Smooth muscle cell (in vitro differentiated cells): Measurements from ENCODE around the gene SHKBP1. TPM values are rescaled to one million over a fixed set of nuclear protein-coding genes. Genes with fewer than 3 reads are reported as not detected.
"Not testable (repeated sequence)": the region's sequence is repeated elsewhere in the genome, so short reads cannot be mapped to it uniquely, and the experiment has no call there.

Experiments used
- DNase-seq: peaks from one replicate; lab custom pipeline; 2025; ENCODE audit not compliant: unreplicated experiment; lab: John Stamatoyannopoulos, UW
- H2AFZ ChIP-seq: fragments of 200-600 bp; sonication (generic); 2 replicates; pipeline ENCODE4 v1.6.0; 2016; ENCODE audit warnings: antibody characterized with exemption, low read depth, mild to moderate bottlenecking
- H3F3A ChIP-seq: fragments of 200-600 bp; sonication (generic); 2 replicates; pipeline ENCODE4 v1.6.0; 2017; ENCODE audit warnings: antibody characterized with exemption, low read depth
- H3K27ac ChIP-seq: fragments of 200-600 bp; sonication (generic); 2 replicates; pipeline ENCODE4 v1.5.1; 2016; ENCODE audit warnings: low read depth, mild to moderate bottlenecking
- H3K27me3 ChIP-seq: fragments of 200-600 bp; sonication (generic); 2 replicates; pipeline ENCODE4 v1.6.1; 2016; ENCODE audit warnings: low read depth, mild to moderate bottlenecking
- H3K36me3 ChIP-seq: fragments of 200-600 bp; sonication (generic); 2 replicates; pipeline ENCODE4 v1.5.1; 2016; ENCODE audit warnings: low read depth
- H3K4me1 ChIP-seq: fragments of 200-600 bp; sonication (generic); 2 replicates; pipeline ENCODE4 v1.5.1; 2016; ENCODE audit warnings: low read depth
- H3K4me2 ChIP-seq: fragments of 200-600 bp; sonication (generic); 2 replicates; pipeline ENCODE4 v1.6.0; 2016; ENCODE audit warnings: mild to moderate bottlenecking
- H3K4me3 ChIP-seq: fragments of 200-600 bp; sonication (generic); 2 replicates; pipeline ENCODE4 v1.5.1; 2016; ENCODE audit warnings: mild to moderate bottlenecking
- H3K79me2 ChIP-seq: fragments of 200-600 bp; sonication (generic); 2 replicates; pipeline ENCODE4 v1.6.0; 2016; ENCODE audit warnings: low read depth, mild to moderate bottlenecking
- H3K9ac ChIP-seq: fragments of 200-600 bp; sonication (generic); 2 replicates; pipeline ENCODE4 v1.6.0; 2016; ENCODE audit warnings: low read depth
- H3K9me3 ChIP-seq: fragments of 200-600 bp; sonication (generic); replicated peaks from 2 replicates; pipeline ENCODE4 v1.5.1; 2016; ENCODE audit warnings: low read depth
- H4K20me1 ChIP-seq: fragments of 200-600 bp; sonication (generic); 2 replicates; pipeline ENCODE4 v1.6.0; 2016; ENCODE audit warnings: low read depth
- CTCF ChIP-seq: fragments of 200-600 bp; sonication (generic); IDR thresholded peaks from 2 replicates; pipeline ENCODE4 v1.5.1; 2017; ENCODE audit warnings: borderline replicate concordance, mild to moderate bottlenecking, antibody characterized with exemption; ENCODE audit not compliant: insufficient read depth, poor library complexity, severe bottlenecking
- WGBS: methylation state at CpG from one replicate; pipeline ENCODE4 v1.1.7; 2016; ENCODE audit warnings: low lambda C conversion rate; 5-methylcytosine and 5-hydroxymethylcytosine counted together
- polyA plus RNA-seq: library from polyadenylated mRNA; unstranded; fragments of >200 nt; fragmentation: Nextera tagmentation; extraction: Ambion mirVana; gene quantifications from 2 replicates; pipeline ENCODE4 v1.2.1, GENCODE V29; 2016
- total RNA-seq: library from RNA; depleted of rRNA; stranded (reverse); fragments of >200 nt; gene quantifications from 2 replicates; pipeline ENCODE4 v1.2.3, GENCODE V29; 2014

Gene SHKBP1
- total and polyA plus RNA-seq, 2 experiments from 2014 or later: 40.9 to 90.8 TPM

- WGBS: 82% methylated on average over 19 of the region's 24 CpGs
- no peaks in the 10 kb centered on the region for H3K79me2 ChIP-seq
- no peak for TF ChIP-seq CTCF
- no peak overlapping the region for H2AFZ ChIP-seq
- no peaks in the 10 kb centered on the region for H3K4me1 ChIP-seq
- no peak for DNase-seq
- no peaks in the 10 kb centered on the region for H3K36me3 ChIP-seq
- H3K27ac ChIP-seq: no peak overlapping the region
- no peaks in the 10 kb centered on the region for H3K9me3 ChIP-seq
- no peaks in the 10 kb centered on the region for H4K20me1 ChIP-seq
- peaks cover 59% of the 10 kb centered on the region for H3K27me3 ChIP-seq
- no peaks in the 10 kb centered on the region for H3F3A ChIP-seq
- no peak overlapping the region for H3K4me2 ChIP-seq
- H3K4me3 ChIP-seq: no peak overlapping the region
- no peak overlapping the region for H3K9ac ChIP-seq
Observed at GRCh38 chr19:40556953-40557530, 19.6 kb upstream of the SHKBP1 start.

- TF ChIP-seq CTCF: no peak
- no peak overlapping the region for H3K9ac ChIP-seq
Observed at GRCh38 chr19:40559394-40559793, 17.3 kb upstream of the SHKBP1 start.

GRCh38 chr19:40560092-40560507 is 16.6 kb upstream of the SHKBP1 start:
- Histone ChIP-seq H3K4me3 (no peak overlapping the region), H3K27ac (no peak overlapping the region), H3K79me2 (no peaks in the 10 kb centered on the region), H3K9ac (no peak overlapping the region), H3K4me2 (no peak overlapping the region), H3K9me3 (no peaks in the 10 kb centered on the region), H4K20me1 (no peaks in the 10 kb centered on the region), H3K27me3 (peaks cover 57% of the 10 kb centered on the region), H3F3A (no peaks in the 10 kb centered on the region), H2AFZ (no peak overlapping the region), H3K4me1 (no peaks in the 10 kb centered on the region), H3K36me3 (no peaks in the 10 kb centered on the region)
- no peak for DNase-seq
- WGBS: 88% methylated on average over 12 of the region's 20 CpGs
- no peak for TF ChIP-seq CTCF

More at GRCh38 chr19:40559394-40559793, 17.3 kb upstream of the SHKBP1 start:
- H3F3A ChIP-seq: no peaks in the 10 kb centered on the region
- H2AFZ ChIP-seq: no peak overlapping the region
- no peaks in the 10 kb centered on the region for H3K79me2 ChIP-seq
- H3K36me3 ChIP-seq: no peaks in the 10 kb centered on the region
- H3K27me3 ChIP-seq: peaks cover 57% of the 10 kb centered on the region
- no peaks in the 10 kb centered on the region for H3K4me1 ChIP-seq
- no peak for DNase-seq
- H3K9me3 ChIP-seq: no peaks in the 10 kb centered on the region
- no peak overlapping the region for H3K4me3 ChIP-seq
- H4K20me1 ChIP-seq: no peaks in the 10 kb centered on the region
- H3K4me2 ChIP-seq: no peak overlapping the region
- H3K27ac ChIP-seq: no peak overlapping the region
- 87% methylated on average over 3 of the region's 3 CpGs for WGBS

DNA sequence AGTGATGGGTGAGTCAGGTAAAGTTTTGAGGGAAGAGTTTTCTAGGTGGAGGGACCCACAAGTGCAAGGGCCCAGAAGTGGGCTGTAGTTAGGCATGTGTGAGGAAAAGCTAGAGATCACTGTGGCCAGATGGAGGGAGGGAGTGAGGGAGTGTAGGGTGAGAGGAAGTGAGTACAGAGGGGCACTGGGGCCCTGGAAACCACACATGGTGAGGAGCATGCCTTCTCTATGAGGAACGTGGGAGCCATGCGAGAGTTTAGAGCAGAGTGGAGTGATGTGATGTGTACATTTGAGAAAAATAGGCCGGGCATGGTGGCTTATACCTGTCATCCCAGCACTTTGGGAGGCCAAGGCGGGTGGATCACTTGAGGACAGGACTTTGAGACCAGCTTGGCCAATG is 14.7 kb upstream of the SHKBP1 start:
- Histone ChIP-seq H4K20me1 (no peaks in the 10 kb centered on the region), H3K36me3 (no peaks in the 10 kb centered on the region), H3K79me2 (no peaks in the 10 kb centered on the region), H3K27ac (no peak overlapping the region), H3K9ac (no peak overlapping the region), H3K9me3 (no peaks in the 10 kb centered on the region), H3K4me1 (no peaks in the 10 kb centered on the region), H3K4me3 (no peak overlapping the region), H2AFZ (no peak overlapping the region), H3F3A (no peaks in the 10 kb centered on the region), H3K27me3 (peaks cover 65% of the 10 kb centered on the region), H3K4me2 (no peak overlapping the region)
- no peak for DNase-seq
- no peak for TF ChIP-seq CTCF
- WGBS: 82% methylated on average over 4 of the region's 4 CpGs

- H3K9ac ChIP-seq, H3K27ac ChIP-seq, H2AFZ ChIP-seq, H3K79me2 ChIP-seq, H3K4me1 ChIP-seq, DNase-seq, H3K4me3 ChIP-seq, H3F3A ChIP-seq, H4K20me1 ChIP-seq, H3K4me2 ChIP-seq, H3K36me3 ChIP-seq, H3K9me3 ChIP-seq: not testable (repeated sequence)
- WGBS: 100% methylated on average over 1 of the region's 1 CpG
- H3K27me3 ChIP-seq: peaks cover 82% of the 10 kb centered on the region
Observed at GRCh38 chr19:40564535-40564934, 12.1 kb upstream of the SHKBP1 start.
